IPS-20b (cell line): Measurements from ENCODE around the gene ARID1B.

Source experiments
- H3K27ac ChIP-seq: one replicate; pipeline ENCODE4 v1.5.1; 2013; ENCODE audit warnings: low read length
- H3K27me3 ChIP-seq: 2 replicates; pipeline ENCODE4 v1.6.1; 2013; ENCODE audit warnings: mild to moderate bottlenecking, low read length, inconsistent platforms; ENCODE audit not compliant: insufficient read depth
- H3K36me3 ChIP-seq: 2 replicates; pipeline ENCODE4 v1.6.1; 2013; ENCODE audit warnings: low read depth, mild to moderate bottlenecking, inconsistent platforms, low read length, moderate library complexity; ENCODE audit not compliant: insufficient read depth
- H3K4me1 ChIP-seq: 2 replicates; pipeline ENCODE4 v1.6.1; 2013; ENCODE audit warnings: mild to moderate bottlenecking, control low read depth, inconsistent platforms, low read length, moderate library complexity; ENCODE audit not compliant: insufficient read depth
- H3K4me3 ChIP-seq: 2 replicates; pipeline ENCODE4 v1.5.1; 2013; ENCODE audit warnings: mild to moderate bottlenecking, low read length, inconsistent platforms
- H3K9ac ChIP-seq: 2 replicates; pipeline ENCODE4 v1.6.1; 2013; ENCODE audit warnings: low read depth, mild to moderate bottlenecking, inconsistent platforms, low read length, moderate library complexity
- H3K9me3 ChIP-seq: 2 replicates; pipeline ENCODE4 v1.6.1; 2013; ENCODE audit warnings: mild to moderate bottlenecking, low read depth, low read length, inconsistent platforms; ENCODE audit not compliant: insufficient read depth

The ARID1B gene

DNA sequence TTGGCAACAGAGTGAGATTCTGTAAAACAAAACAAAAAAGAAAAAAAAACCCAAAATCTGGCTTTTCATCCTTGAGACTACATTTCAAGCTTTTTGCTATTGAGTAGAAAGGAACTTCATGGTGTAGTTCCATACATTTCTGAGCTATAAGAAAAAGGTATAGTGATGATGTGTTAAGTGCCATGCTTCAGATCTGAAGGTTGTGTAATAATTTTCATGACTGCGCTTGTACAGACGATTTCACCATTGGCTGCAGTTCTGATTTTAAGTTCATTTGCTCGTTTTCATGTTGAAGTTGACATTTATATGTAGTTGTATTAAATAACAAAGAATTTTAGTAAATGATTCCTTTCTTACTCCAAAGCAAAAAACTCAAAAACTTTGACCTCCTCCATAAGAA is 247.6 kb downstream of the ARID1B start:
- H3K9ac ChIP-seq: no peak overlapping the region
- H3K27me3 ChIP-seq: no peaks in the 10 kb centered on the region
- H3K27ac ChIP-seq: no peak overlapping the region
- no peaks in the 10 kb centered on the region for H3K9me3 ChIP-seq
- H3K36me3 ChIP-seq: no peaks in the 10 kb centered on the region
- H3K4me1 ChIP-seq: peaks cover 16% of the 10 kb centered on the region; the same call in 1 of the 2 replicates
- no peak overlapping the region for H3K4me3 ChIP-seq

- no peaks in the 10 kb centered on the region for H3K27me3 ChIP-seq
- H3K4me1 ChIP-seq: peaks cover 15% of the 10 kb centered on the region; the same call in 1 of the 2 replicates
- no peaks in the 10 kb centered on the region for H3K36me3 ChIP-seq
- no peak overlapping the region for H3K9ac ChIP-seq
- no peak overlapping the region for H3K4me3 ChIP-seq
- no peak overlapping the region for H3K27ac ChIP-seq
- H3K9me3 ChIP-seq: no peaks in the 10 kb centered on the region
Observed at GRCh38 chr6:157025437-157025836, 248.3 kb downstream of the ARID1B start.

- Histone ChIP-seq H3K9me3 (no peaks in the 10 kb centered on the region), H3K36me3 (no peaks in the 10 kb centered on the region), H3K4me1 (peaks cover 8% of the 10 kb centered on the region), H3K27ac (no peak overlapping the region), H3K27me3 (no peaks in the 10 kb centered on the region), H3K4me3 (no peak overlapping the region), H3K9ac (no peak overlapping the region)
Observed at GRCh38 chr6:157029980-157030690, 253.0 kb downstream of the ARID1B start.

GRCh38 chr6:157030755-157031154 is 253.6 kb downstream of the ARID1B start:
- Histone ChIP-seq H3K9ac (no peak overlapping the region), H3K27ac (no peak overlapping the region), H3K27me3 (no peaks in the 10 kb centered on the region), H3K4me3 (no peak overlapping the region), H3K4me1 (peaks cover 14% of the 10 kb centered on the region), H3K36me3 (no peaks in the 10 kb centered on the region), H3K9me3 (no peaks in the 10 kb centered on the region)

GRCh38 chr6:157032923-157033322 is 255.7 kb downstream of the ARID1B start:
- Histone ChIP-seq H3K9ac (no peak overlapping the region), H3K9me3 (no peaks in the 10 kb centered on the region), H3K36me3 (no peaks in the 10 kb centered on the region), H3K27ac (no peak overlapping the region), H3K4me3 (no peak overlapping the region), H3K27me3 (no peaks in the 10 kb centered on the region), H3K4me1 (peaks cover 34% of the 10 kb centered on the region)

DNA sequence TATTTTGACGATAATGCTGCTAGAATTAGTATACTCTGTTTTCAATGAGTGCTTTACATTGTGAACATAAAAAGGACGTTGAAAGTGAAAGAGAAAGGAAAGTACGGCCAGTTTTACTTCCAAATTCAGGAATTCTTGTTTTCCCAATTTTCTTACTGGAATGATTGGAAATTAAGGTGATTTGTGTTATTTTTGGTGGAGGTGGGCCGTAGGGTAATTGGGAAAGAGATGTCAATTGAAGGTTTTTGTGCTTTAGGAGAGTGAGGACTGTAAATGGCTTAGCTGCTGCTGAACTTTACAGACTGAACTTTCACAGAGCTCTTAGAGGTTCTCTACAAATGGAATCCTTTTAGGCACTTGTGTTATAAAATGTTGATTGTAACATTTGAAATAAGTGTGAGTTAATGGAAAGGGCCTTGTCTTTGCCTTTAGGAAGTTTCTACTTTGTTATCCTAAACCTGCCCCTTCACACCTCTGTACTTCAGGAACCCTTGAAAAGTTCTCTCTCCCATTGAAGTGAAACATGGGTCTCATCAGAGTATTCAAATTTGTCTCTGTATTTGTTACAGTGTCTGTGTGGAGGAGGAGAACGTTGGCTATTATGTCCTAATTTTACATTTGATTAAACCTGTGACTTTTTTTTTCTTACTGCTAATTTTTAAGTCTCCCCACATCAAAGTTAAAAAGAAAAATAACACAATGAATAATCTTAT is 256.4 kb downstream of the ARID1B start:
- H3K9ac ChIP-seq: no peak overlapping the region
- no peaks in the 10 kb centered on the region for H3K36me3 ChIP-seq
- no peaks in the 10 kb centered on the region for H3K27me3 ChIP-seq
- no peak overlapping the region for H3K4me3 ChIP-seq
- no peak overlapping the region for H3K27ac ChIP-seq
- H3K9me3 ChIP-seq: no peaks in the 10 kb centered on the region
- peaks cover 34% of the 10 kb centered on the region for H3K4me1 ChIP-seq

GRCh38 chr6:157034436-157035230 is 257.5 kb downstream of the ARID1B start:
- Histone ChIP-seq H3K9ac (no peak overlapping the region), H3K4me3 (no peak overlapping the region), H3K4me1 (peaks cover 34% of the 10 kb centered on the region)

DNA sequence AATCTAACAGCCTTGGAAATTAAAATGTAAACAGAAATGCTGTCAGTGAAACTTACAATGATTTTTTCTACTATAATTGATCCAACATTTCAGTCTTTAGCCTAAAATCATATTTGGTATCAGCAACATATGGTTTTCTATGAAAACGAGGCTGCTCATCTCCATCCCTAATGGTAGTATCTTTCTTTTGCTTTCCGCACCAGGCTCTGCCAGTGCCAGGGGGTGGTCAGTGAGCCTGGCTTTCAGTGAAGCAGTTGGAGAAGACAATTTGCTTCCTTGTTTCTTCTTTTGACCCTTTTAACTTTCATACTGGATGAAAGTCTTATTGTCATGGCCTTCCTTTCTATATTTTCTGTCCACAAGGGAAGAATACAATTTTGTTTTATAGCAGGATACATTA is 258.4 kb downstream of the ARID1B start:
- Histone ChIP-seq H3K36me3 (no peaks in the 10 kb centered on the region), H3K4me3 (no peak overlapping the region), H3K9ac (no peak overlapping the region), H3K9me3 (no peaks in the 10 kb centered on the region), H3K4me1 (peaks cover 34% of the 10 kb centered on the region), H3K27me3 (no peaks in the 10 kb centered on the region), H3K27ac (no peak overlapping the region)

More at GRCh38 chr6:157034436-157035230, 257.5 kb downstream of the ARID1B start:
- H3K27me3 ChIP-seq: no peaks in the 10 kb centered on the region
- no peak overlapping the region for H3K27ac ChIP-seq
- no peaks in the 10 kb centered on the region for H3K9me3 ChIP-seq
- no peaks in the 10 kb centered on the region for H3K36me3 ChIP-seq

DNA sequence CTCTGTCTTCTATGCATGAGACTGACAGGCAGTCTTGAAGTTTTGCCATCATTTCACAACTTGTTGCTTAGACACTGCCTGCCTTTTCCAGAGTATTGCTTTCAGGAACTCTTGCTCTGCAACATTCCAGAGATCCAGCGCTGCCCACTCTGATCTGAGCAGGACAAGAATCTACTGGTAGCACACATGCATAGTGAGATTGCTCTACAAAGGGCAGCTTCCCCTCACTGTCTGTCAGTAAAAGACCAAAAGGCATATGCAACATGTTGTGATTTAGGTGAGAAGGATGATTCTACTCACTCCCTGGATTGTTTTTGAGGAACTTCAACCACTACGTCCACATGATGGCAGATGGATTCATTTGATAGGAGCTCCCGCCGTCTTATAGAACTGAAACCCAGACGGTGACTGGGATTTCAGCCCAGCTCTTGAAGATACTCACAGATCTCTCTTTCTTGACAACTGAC is 259.1 kb downstream of the ARID1B start:
- H3K36me3 ChIP-seq: no peaks in the 10 kb centered on the region
- no peak overlapping the region for H3K27ac ChIP-seq
- peaks cover 34% of the 10 kb centered on the region for H3K4me1 ChIP-seq
- H3K4me3 ChIP-seq: no peak overlapping the region
- no peaks in the 10 kb centered on the region for H3K9me3 ChIP-seq
- H3K27me3 ChIP-seq: no peaks in the 10 kb centered on the region
- H3K9ac ChIP-seq: no peak overlapping the region; the same call in 1 of the 2 replicates

- H3K27me3 ChIP-seq: no peaks in the 10 kb centered on the region
- peak overlapping the region; percentile 16 for H3K27ac ChIP-seq
- H3K36me3 ChIP-seq: no peaks in the 10 kb centered on the region
- H3K9me3 ChIP-seq: no peaks in the 10 kb centered on the region
- H3K4me3 ChIP-seq: peak overlapping the region; percentile 41
- peaks cover 34% of the 10 kb centered on the region for H3K4me1 ChIP-seq
- peak overlapping the region; percentile 46 for H3K9ac ChIP-seq
Observed at GRCh38 chr6:157037165-157037564, 260.0 kb downstream of the ARID1B start.

DNA sequence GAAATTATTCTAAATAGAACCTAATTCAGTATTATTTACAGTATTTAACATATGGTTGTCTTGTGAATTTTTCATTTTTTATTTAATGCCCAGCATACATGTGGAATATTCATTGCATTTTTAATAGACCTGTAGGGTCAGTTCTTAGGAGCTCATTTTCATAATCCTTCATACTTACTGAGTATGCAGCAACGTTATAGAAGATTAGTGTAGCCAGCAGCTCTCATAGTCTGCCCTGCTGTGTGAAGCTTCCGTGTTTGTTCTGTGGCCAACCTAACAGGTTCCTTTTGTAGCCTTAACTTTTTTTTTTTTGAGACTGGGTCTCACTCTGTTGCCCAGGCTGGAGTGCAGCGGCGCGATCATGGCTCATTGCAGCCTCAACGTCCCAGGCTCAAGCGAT is 261.4 kb downstream of the ARID1B start:
- Histone ChIP-seq H3K4me3 (no peak overlapping the region), H3K36me3 (no peaks in the 10 kb centered on the region), H3K27me3 (no peaks in the 10 kb centered on the region), H3K4me1 (peaks cover 32% of the 10 kb centered on the region), H3K27ac (no peak overlapping the region), H3K9ac (no peak overlapping the region), H3K9me3 (no peaks in the 10 kb centered on the region)
